Stimulated activated CD8-positive, alpha-beta memory T cell treated with anti-CD3 and anti-CD28 coated beads, Interleukin-2, amount 100 ng/mL, for 48 hours (primary cell): ENCODE results near the gene ASGR2.
"Not testable (repeated sequence)": the region's sequence is repeated elsewhere in the genome, so short reads cannot be mapped to it uniquely, and the experiment has no call there.

Experiments
- DNase-seq, 2 donors: peaks; one replicate each; pipeline ENCODE4 v3.0.0-alpha.2; 2020; ENCODE audit warnings: low read depth in 2 of 2

The ASGR2 gene

GRCh38 chr17:7114241-7114874 lies at the start of gene ASGR2:
Gene ASGR2 (minus strand): TSS chr17:7114822. CDS start chr17:7114240, 582 bp downstream.
- DNase-seq: no peak

- not testable (repeated sequence) for DNase-seq
These were observed 44.9 kb upstream of the ASGR2 start for GRCh38 chr17:7159571-7159970.

- DNase-seq: not testable (repeated sequence)
These were observed 43.8 kb upstream of the ASGR2 start for GRCh38 chr17:7158424-7158823.

GRCh38 chr17:7156342-7156940 lies 41.8 kb upstream of the ASGR2 start:
- DNase-seq: no peak

GRCh38 chr17:7147772-7148171 lies 33.1 kb upstream of the ASGR2 start:
- DNase-seq: no peak

GRCh38 chr17:7146115-7146514 lies 31.5 kb upstream of the ASGR2 start:
- DNase-seq: no peak

GRCh38 chr17:7144213-7144612 lies 29.6 kb upstream of the ASGR2 start:
- DNase-seq: no peak

- DNase-seq: no peak
These were observed 27.2 kb upstream of the ASGR2 start for GRCh38 chr17:7141824-7142223.

- no peak for DNase-seq
These were observed 24.8 kb upstream of the ASGR2 start for GRCh38 chr17:7139400-7139799.

- DNase-seq: no peak
These were observed 24.3 kb upstream of the ASGR2 start for GRCh38 chr17:7138800-7139381.

- DNase-seq: no peak
These were observed 22.7 kb upstream of the ASGR2 start for GRCh38 chr17:7137171-7137943.

GRCh38 chr17:7136266-7136877 lies 21.8 kb upstream of the ASGR2 start:
- peak; percentile 63 to 69 for DNase-seq

- DNase-seq: no peak
These were observed 19.3 kb upstream of the ASGR2 start for GRCh38 chr17:7133916-7134315.

- peak; percentile 20 to 36 for DNase-seq
These were observed 18.8 kb upstream of the ASGR2 start for GRCh38 chr17:7133424-7133823.

GRCh38 chr17:7132511-7133094 lies 18.0 kb upstream of the ASGR2 start:
- DNase-seq: peak in 1 of 2 donors; percentile 15

- DNase-seq: no peak
These were observed 16.8 kb upstream of the ASGR2 start for GRCh38 chr17:7131423-7131791.

GRCh38 chr17:7130621-7131422 lies 16.2 kb upstream of the ASGR2 start:
- DNase-seq: no peak

GRCh38 chr17:7129311-7129710 lies 14.7 kb upstream of the ASGR2 start:
- DNase-seq: no peak

GRCh38 chr17:7128160-7128559 lies 13.5 kb upstream of the ASGR2 start:
- DNase-seq: no peak

- DNase-seq: not testable (repeated sequence)
These were observed 12.9 kb upstream of the ASGR2 start for GRCh38 chr17:7127501-7127900.

- DNase-seq: not testable (repeated sequence)
These were observed 11.8 kb upstream of the ASGR2 start for GRCh38 chr17:7126386-7126785.
